ENCODE data around the gene MARCHF9. TPM values are rescaled to one million over a fixed set of nuclear protein-coding genes. Genes with fewer than 3 reads are reported as not detected.

The MARCHF9 gene
- total RNA-seq, 1 experiment from 2014 or later: 30.3 TPM

DNA sequence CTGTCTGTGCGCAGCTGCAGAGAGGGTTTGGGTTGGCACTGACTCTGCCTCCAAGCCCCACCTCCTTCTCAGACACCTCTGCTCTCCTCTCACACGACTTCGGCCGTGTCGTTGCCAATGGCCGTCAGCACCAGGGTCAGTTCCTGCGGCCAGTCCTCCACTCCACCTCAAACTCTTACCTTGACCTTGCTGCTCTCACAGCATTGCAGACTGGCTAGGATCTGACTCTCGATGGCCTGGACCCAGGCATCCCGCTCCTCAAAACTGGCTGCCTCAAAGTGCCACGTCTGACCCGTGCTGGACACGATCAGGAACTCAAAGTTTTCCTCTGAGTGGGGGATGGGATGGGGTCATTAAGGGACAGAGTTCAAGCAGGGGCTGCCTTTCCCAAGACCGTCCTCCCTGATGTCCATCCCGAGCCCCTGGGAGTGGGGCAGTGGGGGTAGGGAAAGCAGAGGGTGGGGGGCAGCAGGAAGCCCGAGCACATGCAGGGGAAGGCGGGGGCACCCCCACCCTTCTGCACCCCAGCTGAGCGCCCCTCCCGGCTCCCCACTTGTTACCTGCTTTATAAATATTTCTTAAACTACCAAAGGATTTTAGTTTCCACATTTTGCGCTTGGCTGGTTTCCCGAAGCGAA lies 27.0 kb upstream of the MARCHF9 start:
- H3K4me3 ChIP-seq (ENCODE audit: low read length): no peak overlapping the region
- no peaks in the 10 kb centered on the region for H3K9me3 ChIP-seq (ENCODE audit: low read length)
- no peaks in the 10 kb centered on the region for H3K27me3 ChIP-seq (ENCODE audit: low read length)
- no peaks in the 10 kb centered on the region for H4K20me1 ChIP-seq (ENCODE audit: insufficient read depth, low read depth, low read length)
- no peak overlapping the region for H3K9ac ChIP-seq (ENCODE audit: low read length)
- H3K27ac ChIP-seq (ENCODE audit: low read length): no peak overlapping the region
- no peaks in the 10 kb centered on the region for H3K79me2 ChIP-seq (ENCODE audit: low read length)
- H3K9me2 ChIP-seq (replicated peaks; ENCODE audit: insufficient read depth, low read length): no peaks in the 10 kb centered on the region
- no peak overlapping the region for H2AFZ ChIP-seq (ENCODE audit: low read length)
- no peak for DNase-seq
- peaks cover 5% of the 10 kb centered on the region; the same call in 1 of the 2 replicates for H3K36me3 ChIP-seq (ENCODE audit: insufficient read depth, low read length)
- H3K4me1 ChIP-seq (ENCODE audit: low read length): no peaks in the 10 kb centered on the region
- no peak overlapping the region for H3K4me2 ChIP-seq (ENCODE audit: low read depth, low read length, poor library complexity, severe bottlenecking)

DNA sequence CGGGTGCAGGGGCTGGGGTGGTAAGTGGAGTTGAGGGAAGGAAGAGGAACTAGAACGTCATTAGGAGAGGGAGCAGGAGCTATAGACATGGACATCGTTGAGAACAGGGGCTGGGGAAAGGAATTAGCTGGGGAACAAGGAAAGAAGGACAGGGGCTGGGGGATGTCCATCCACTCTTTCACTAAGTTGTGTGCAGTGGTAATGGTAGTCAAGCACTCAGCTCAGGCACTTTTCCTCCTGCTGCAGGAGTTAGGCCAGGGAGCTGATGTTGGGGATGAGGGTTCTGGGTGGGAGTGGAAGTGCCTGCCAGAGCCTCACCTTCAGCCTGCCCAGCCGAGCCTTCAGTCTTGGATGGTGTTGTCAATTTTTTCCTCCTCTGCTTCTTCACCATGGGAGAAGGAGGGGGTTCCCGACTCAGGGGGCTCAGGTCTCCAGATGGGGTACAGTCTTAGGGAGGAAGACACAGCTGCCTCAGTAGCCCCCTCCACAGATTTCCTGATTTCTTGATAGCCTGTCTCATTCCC lies 25.5 kb upstream of the MARCHF9 start:
- no peaks in the 10 kb centered on the region for H3K79me2 ChIP-seq (ENCODE audit: low read length)
- H3K36me3 ChIP-seq (ENCODE audit: insufficient read depth, low read length): peaks cover 5% of the 10 kb centered on the region; the same call in 1 of the 2 replicates

DNA sequence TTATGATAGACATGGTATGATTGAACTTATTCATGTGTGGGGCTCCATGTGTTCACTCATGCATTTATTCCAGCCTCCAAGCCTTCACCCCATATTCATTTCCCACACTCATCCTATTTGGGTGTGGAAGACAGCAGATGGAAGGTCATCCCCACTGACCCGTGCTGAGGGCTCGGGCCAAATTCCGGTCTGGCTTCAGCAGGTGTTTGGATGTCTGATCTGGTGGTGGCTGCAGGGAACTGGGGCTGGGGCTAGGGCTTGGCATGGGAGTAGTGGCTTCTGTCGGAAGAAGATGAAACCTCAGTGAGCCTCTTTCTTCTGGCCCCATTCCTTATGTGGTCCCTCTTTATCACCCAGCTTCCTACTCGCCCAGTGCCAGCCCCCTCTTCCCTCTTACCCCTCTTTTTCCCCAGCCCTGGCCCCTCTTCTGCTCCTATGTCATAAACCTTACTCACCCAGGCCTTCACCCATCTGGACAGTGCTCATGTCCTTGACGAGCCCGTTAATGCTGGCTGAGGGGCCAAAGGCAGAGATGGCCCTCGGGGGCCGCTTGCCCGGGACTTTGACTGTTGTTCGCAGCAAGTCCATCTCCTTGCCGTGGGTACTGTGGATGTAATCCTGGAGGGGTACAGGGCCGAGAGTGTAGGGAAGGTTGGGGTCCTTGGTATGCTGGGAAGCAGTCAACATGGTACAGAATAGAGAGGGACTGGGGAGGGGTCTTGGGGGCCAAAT lies 24.4 kb upstream of the MARCHF9 start:
- Histone ChIP-seq H3K9me2 (replicated peaks; ENCODE audit: insufficient read depth, low read length) (no peaks in the 10 kb centered on the region), H3K4me2 (ENCODE audit: low read depth, low read length, poor library complexity, severe bottlenecking) (no peak overlapping the region), H3K27ac (ENCODE audit: low read length) (no peak overlapping the region), H3K36me3 (ENCODE audit: insufficient read depth, low read length) (peaks cover 5% of the 10 kb centered on the region; the same call in 1 of the 2 replicates), H3K9ac (ENCODE audit: low read length) (no peak overlapping the region), H3K9me3 (ENCODE audit: low read length) (no peaks in the 10 kb centered on the region), H2AFZ (ENCODE audit: low read length) (no peak overlapping the region), H4K20me1 (ENCODE audit: insufficient read depth, low read depth, low read length) (no peaks in the 10 kb centered on the region), H3K4me1 (ENCODE audit: low read length) (no peaks in the 10 kb centered on the region), H3K79me2 (ENCODE audit: low read length) (no peaks in the 10 kb centered on the region), H3K4me3 (ENCODE audit: low read length) (no peak overlapping the region), H3K27me3 (ENCODE audit: low read length) (no peaks in the 10 kb centered on the region)
- DNase-seq: no peak

More for the DNA sequence above, 25.5 kb upstream of the MARCHF9 start:
- no peaks in the 10 kb centered on the region for H3K9me2 ChIP-seq (replicated peaks; ENCODE audit: insufficient read depth, low read length)
- H3K27me3 ChIP-seq (ENCODE audit: low read length): no peaks in the 10 kb centered on the region
- DNase-seq: no peak
- no peak overlapping the region for H2AFZ ChIP-seq (ENCODE audit: low read length)
- no peaks in the 10 kb centered on the region for H4K20me1 ChIP-seq (ENCODE audit: insufficient read depth, low read depth, low read length)
- no peak overlapping the region for H3K4me3 ChIP-seq (ENCODE audit: low read length)
- H3K27ac ChIP-seq (ENCODE audit: low read length): no peak overlapping the region
- H3K9me3 ChIP-seq (ENCODE audit: low read length): no peaks in the 10 kb centered on the region
- H3K9ac ChIP-seq (ENCODE audit: low read length): no peak overlapping the region
- no peak overlapping the region for H3K4me2 ChIP-seq (ENCODE audit: low read depth, low read length, poor library complexity, severe bottlenecking)
- no peaks in the 10 kb centered on the region for H3K4me1 ChIP-seq (ENCODE audit: low read length)

DNA sequence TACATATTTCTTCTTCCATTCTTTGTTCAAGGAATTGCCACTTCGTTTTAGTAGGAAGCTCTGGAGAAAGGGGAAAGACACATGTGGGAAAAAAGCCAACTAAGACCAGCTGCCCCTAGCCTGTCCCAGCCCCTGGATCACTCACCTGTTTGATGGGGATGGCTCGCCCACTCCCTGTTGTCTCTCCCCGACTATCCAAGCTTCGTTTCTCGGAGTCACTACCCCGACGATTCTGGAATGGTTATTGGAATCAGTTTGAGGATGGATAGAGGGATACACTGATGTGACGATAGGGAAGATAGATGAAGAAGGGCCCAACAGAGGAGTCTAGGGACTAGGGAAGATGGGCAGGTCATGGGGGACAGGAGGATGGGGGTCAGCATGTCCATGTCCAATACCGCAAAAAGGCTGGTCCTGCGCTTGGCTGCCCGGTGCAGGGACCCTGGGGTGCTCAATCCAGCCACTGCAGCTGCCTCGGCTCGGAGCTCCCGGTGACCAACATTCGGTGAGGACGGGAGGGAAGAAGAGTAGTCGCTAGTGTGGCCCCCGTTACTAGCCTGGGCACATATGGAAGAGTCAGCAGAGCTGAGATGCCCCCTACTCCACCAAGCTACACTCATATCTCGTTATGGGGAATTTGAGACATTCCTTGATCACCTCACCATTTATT lies 23.4 kb upstream of the MARCHF9 start:
- Histone ChIP-seq H3K4me3 (ENCODE audit: low read length) (no peak overlapping the region), H3K9me2 (replicated peaks; ENCODE audit: insufficient read depth, low read length) (no peaks in the 10 kb centered on the region), H3K9me3 (ENCODE audit: low read length) (no peaks in the 10 kb centered on the region), H3K27ac (ENCODE audit: low read length) (no peak overlapping the region), H3K4me1 (ENCODE audit: low read length) (no peaks in the 10 kb centered on the region), H3K4me2 (ENCODE audit: low read depth, low read length, poor library complexity, severe bottlenecking) (no peak overlapping the region), H3K27me3 (ENCODE audit: low read length) (no peaks in the 10 kb centered on the region), H3K36me3 (ENCODE audit: insufficient read depth, low read length) (peaks cover 5% of the 10 kb centered on the region; the same call in 1 of the 2 replicates), H3K9ac (ENCODE audit: low read length) (no peak overlapping the region), H2AFZ (ENCODE audit: low read length) (no peak overlapping the region), H4K20me1 (ENCODE audit: insufficient read depth, low read depth, low read length) (no peaks in the 10 kb centered on the region), H3K79me2 (ENCODE audit: low read length) (no peaks in the 10 kb centered on the region)
- DNase-seq: no peak

DNA sequence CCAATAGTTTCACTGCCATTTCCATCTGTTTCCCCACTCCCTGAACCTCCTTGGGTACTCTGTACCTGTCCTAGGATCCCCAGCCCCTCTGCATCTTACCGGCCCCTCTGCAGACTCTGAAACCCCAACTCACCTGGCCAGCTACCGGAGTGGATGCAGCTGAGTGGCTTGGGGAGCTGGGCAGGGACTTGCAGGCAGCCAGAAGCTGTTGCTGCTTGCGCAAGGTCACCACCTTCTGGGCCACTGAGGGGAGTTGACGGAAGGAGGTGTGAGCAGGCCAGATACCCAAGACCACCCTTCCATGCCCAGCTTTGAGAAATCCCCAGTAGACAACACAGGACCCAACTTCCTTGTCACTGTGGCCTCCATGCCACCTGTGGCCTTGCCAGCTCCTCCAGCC lies 22.6 kb upstream of the MARCHF9 start:
- H3K79me2 ChIP-seq (ENCODE audit: low read length): no peaks in the 10 kb centered on the region
- peaks cover 5% of the 10 kb centered on the region; the same call in 1 of the 2 replicates for H3K36me3 ChIP-seq (ENCODE audit: insufficient read depth, low read length)

DNA sequence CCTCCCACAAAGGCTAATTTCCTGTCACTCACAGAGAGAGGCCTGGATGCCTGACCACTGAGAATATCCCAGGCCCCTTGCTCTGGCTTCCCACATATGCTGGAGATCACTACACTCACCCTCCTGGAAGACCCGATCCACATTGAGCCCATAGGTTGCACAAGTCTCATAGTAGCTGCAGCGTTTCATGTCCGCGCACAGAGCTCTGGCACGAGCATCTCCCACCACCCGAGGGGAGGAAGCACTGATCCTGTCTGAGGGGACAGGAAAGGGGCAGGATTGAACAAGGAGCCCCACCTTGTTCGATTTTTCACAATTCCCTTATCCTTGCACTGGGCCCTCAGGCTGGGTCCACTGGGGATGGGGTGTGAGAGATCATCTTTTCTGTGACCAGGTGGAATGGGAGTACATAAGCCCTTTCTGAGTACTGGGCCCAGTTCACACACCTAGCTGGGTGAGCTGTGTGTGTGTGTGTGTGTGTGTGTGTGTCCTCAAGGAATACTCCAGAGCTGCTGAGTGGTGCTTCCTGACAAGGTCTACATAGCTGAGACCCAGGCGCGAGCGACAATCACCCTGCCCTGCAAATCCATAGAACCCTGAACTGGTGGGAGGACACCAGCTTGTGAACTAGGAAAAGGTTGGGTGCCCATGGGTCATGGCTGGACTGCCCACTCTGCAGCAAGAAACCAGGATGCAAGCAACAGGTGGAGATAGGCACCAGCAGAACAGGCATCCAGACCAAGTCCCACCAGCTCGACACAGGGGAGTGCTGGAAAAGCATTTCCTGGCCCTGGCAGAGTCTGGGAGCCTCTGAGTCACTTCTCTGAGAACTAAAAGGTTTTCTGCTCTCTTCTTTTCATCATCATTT lies 21.9 kb upstream of the MARCHF9 start:
- DNase-seq: no peak
- Histone ChIP-seq H3K9ac (ENCODE audit: low read length) (no peak overlapping the region), H3K27ac (ENCODE audit: low read length) (no peak overlapping the region), H3K4me3 (ENCODE audit: low read length) (no peak overlapping the region), H3K9me3 (ENCODE audit: low read length) (no peaks in the 10 kb centered on the region), H3K79me2 (ENCODE audit: low read length) (no peaks in the 10 kb centered on the region), H3K36me3 (ENCODE audit: insufficient read depth, low read length) (peaks cover 5% of the 10 kb centered on the region; the same call in 1 of the 2 replicates), H3K4me1 (ENCODE audit: low read length) (no peaks in the 10 kb centered on the region), H2AFZ (ENCODE audit: low read length) (no peak overlapping the region), H3K27me3 (ENCODE audit: low read length) (no peaks in the 10 kb centered on the region), H3K9me2 (replicated peaks; ENCODE audit: insufficient read depth, low read length) (no peaks in the 10 kb centered on the region), H4K20me1 (ENCODE audit: insufficient read depth, low read depth, low read length) (no peaks in the 10 kb centered on the region), H3K4me2 (ENCODE audit: low read depth, low read length, poor library complexity, severe bottlenecking) (no peak overlapping the region)

More for the DNA sequence above, 22.6 kb upstream of the MARCHF9 start:
- no peak for DNase-seq
- no peaks in the 10 kb centered on the region for H4K20me1 ChIP-seq (ENCODE audit: insufficient read depth, low read depth, low read length)
- no peaks in the 10 kb centered on the region for H3K4me1 ChIP-seq (ENCODE audit: low read length)
- no peak overlapping the region for H3K4me2 ChIP-seq (ENCODE audit: low read depth, low read length, poor library complexity, severe bottlenecking)
- H2AFZ ChIP-seq (ENCODE audit: low read length): no peak overlapping the region
- no peaks in the 10 kb centered on the region for H3K9me2 ChIP-seq (replicated peaks; ENCODE audit: insufficient read depth, low read length)
- no peak overlapping the region for H3K27ac ChIP-seq (ENCODE audit: low read length)
- no peaks in the 10 kb centered on the region for H3K27me3 ChIP-seq (ENCODE audit: low read length)
- no peaks in the 10 kb centered on the region for H3K9me3 ChIP-seq (ENCODE audit: low read length)
- no peak overlapping the region for H3K9ac ChIP-seq (ENCODE audit: low read length)
- no peak overlapping the region for H3K4me3 ChIP-seq (ENCODE audit: low read length)

DNA sequence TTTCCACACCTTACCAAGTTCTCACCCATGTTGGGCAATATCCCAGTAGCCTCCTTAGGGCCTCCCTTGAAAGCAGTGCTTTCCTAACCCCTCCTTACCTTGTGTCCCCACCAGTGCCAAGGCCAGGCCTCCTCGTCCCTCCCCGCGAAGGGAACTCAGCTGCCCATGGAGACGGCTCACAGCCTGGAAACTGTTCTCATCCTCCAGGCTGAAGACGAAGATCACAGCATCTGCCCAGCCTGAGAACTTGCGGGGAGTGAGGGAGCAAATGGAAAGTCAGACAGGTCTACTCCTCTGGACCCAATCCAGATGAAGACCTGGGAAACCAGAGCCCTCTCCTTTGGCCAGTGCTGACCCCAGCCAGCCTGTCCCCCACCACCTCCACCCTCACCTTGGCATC lies 21.0 kb upstream of the MARCHF9 start:
- H3K4me3 ChIP-seq (ENCODE audit: low read length): no peak overlapping the region
- no peak overlapping the region for H3K4me2 ChIP-seq (ENCODE audit: low read depth, low read length, poor library complexity, severe bottlenecking)
- H3K9me2 ChIP-seq (replicated peaks; ENCODE audit: insufficient read depth, low read length): no peaks in the 10 kb centered on the region
- DNase-seq: no peak
- no peak overlapping the region for H3K9ac ChIP-seq (ENCODE audit: low read length)
- no peaks in the 10 kb centered on the region for H3K27me3 ChIP-seq (ENCODE audit: low read length)
- no peak overlapping the region for H3K27ac ChIP-seq (ENCODE audit: low read length)
- no peaks in the 10 kb centered on the region for H3K4me1 ChIP-seq (ENCODE audit: low read length)
- peaks cover 1% of the 10 kb centered on the region for H3K79me2 ChIP-seq (ENCODE audit: low read length)
- H3K36me3 ChIP-seq (ENCODE audit: insufficient read depth, low read length): peaks cover 5% of the 10 kb centered on the region; the same call in 1 of the 2 replicates
- H3K9me3 ChIP-seq (ENCODE audit: low read length): no peaks in the 10 kb centered on the region
- no peaks in the 10 kb centered on the region for H4K20me1 ChIP-seq (ENCODE audit: insufficient read depth, low read depth, low read length)
- H2AFZ ChIP-seq (ENCODE audit: low read length): no peak overlapping the region
